ENCODE results near the gene USP31. TPM values are rescaled to one million over a fixed set of nuclear protein-coding genes. Genes with fewer than 3 reads are reported as not detected.

The USP31 gene
- total RNA-seq, 1 experiment from 2014 or later = 3.5 TPM

- Histone ChIP-seq H3K36me3 (ENCODE audit: insufficient read depth, low read length) (no peaks in the 10 kb centered on the region), H3K79me2 (ENCODE audit: low read length) (no peaks in the 10 kb centered on the region), H3K4me3 (ENCODE audit: low read length) (no peak overlapping the region), H4K20me1 (ENCODE audit: insufficient read depth, low read depth, low read length) (peaks cover 66% of the 10 kb centered on the region), H3K27ac (ENCODE audit: low read length) (no peak overlapping the region), H3K9ac (ENCODE audit: low read length) (no peak overlapping the region), H3K27me3 (ENCODE audit: low read length) (no peaks in the 10 kb centered on the region), H3K9me3 (ENCODE audit: low read length) (no peaks in the 10 kb centered on the region), H2AFZ (ENCODE audit: low read length) (no peak overlapping the region), H3K4me1 (ENCODE audit: low read length) (no peaks in the 10 kb centered on the region), H3K9me2 (replicated peaks; ENCODE audit: insufficient read depth, low read length) (no peaks in the 10 kb centered on the region), H3K4me2 (ENCODE audit: low read depth, low read length, poor library complexity, severe bottlenecking) (no peak overlapping the region)
- DNase-seq = peak; percentile 27
These were observed 24.0 kb downstream of the USP31 start for GRCh38 chr16:23125277-23125676.

DNA sequence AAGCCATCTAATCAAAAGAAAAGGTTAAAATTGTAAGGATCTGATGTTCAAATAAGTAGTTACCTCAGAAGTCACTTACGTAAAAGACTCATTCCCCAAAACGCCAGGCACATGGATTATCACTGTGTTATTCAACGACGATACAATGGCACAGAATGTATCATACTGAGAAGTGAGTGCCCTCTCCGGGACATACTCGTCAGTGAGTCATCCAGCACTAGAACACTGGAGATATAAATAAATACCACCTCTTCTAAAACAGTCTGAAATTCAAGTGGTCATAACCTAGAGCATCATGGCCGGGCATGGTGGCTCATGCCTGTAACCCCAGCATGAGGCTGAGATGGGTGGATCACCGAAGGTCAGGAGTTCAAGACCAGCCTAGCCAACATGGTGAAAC is 24.9 kb downstream of the USP31 start:
- DNase-seq = peak; percentile 21
- no peak overlapping the region for H3K4me2 ChIP-seq (ENCODE audit: low read depth, low read length, poor library complexity, severe bottlenecking)
- no peak overlapping the region for H3K27ac ChIP-seq (ENCODE audit: low read length)
- no peak overlapping the region for H2AFZ ChIP-seq (ENCODE audit: low read length)
- no peaks in the 10 kb centered on the region for H3K79me2 ChIP-seq (ENCODE audit: low read length)
- H3K27me3 ChIP-seq (ENCODE audit: low read length) = no peaks in the 10 kb centered on the region
- H3K36me3 ChIP-seq (ENCODE audit: insufficient read depth, low read length) = no peaks in the 10 kb centered on the region
- no peaks in the 10 kb centered on the region for H3K9me2 ChIP-seq (replicated peaks; ENCODE audit: insufficient read depth, low read length)
- H3K9me3 ChIP-seq (ENCODE audit: low read length) = no peaks in the 10 kb centered on the region
- H3K4me3 ChIP-seq (ENCODE audit: low read length) = no peak overlapping the region
- peaks cover 67% of the 10 kb centered on the region for H4K20me1 ChIP-seq (ENCODE audit: insufficient read depth, low read depth, low read length)
- H3K9ac ChIP-seq (ENCODE audit: low read length) = no peak overlapping the region
- H3K4me1 ChIP-seq (ENCODE audit: low read length) = no peaks in the 10 kb centered on the region

GRCh38 chr16:23122144-23122543 is 27.1 kb downstream of the USP31 start:
- Histone ChIP-seq H3K4me1 (ENCODE audit: low read length) (no peaks in the 10 kb centered on the region), H3K9me3 (ENCODE audit: low read length) (no peaks in the 10 kb centered on the region), H3K9me2 (replicated peaks; ENCODE audit: insufficient read depth, low read length) (no peaks in the 10 kb centered on the region), H2AFZ (ENCODE audit: low read length) (no peak overlapping the region), H3K9ac (ENCODE audit: low read length) (no peak overlapping the region), H3K4me3 (ENCODE audit: low read length) (no peak overlapping the region), H3K27ac (ENCODE audit: low read length) (no peak overlapping the region), H3K4me2 (ENCODE audit: low read depth, low read length, poor library complexity, severe bottlenecking) (no peak overlapping the region), H3K79me2 (ENCODE audit: low read length) (no peaks in the 10 kb centered on the region), H3K36me3 (ENCODE audit: insufficient read depth, low read length) (no peaks in the 10 kb centered on the region), H4K20me1 (ENCODE audit: insufficient read depth, low read depth, low read length) (peaks cover 52% of the 10 kb centered on the region), H3K27me3 (ENCODE audit: low read length) (no peaks in the 10 kb centered on the region)
- no peak for DNase-seq

- Histone ChIP-seq H2AFZ (ENCODE audit: low read length) (no peak overlapping the region), H3K79me2 (ENCODE audit: low read length) (no peaks in the 10 kb centered on the region), H3K9me3 (ENCODE audit: low read length) (no peaks in the 10 kb centered on the region), H3K4me3 (ENCODE audit: low read length) (no peak overlapping the region), H3K36me3 (ENCODE audit: insufficient read depth, low read length) (no peaks in the 10 kb centered on the region), H3K9ac (ENCODE audit: low read length) (no peak overlapping the region), H3K9me2 (replicated peaks; ENCODE audit: insufficient read depth, low read length) (no peaks in the 10 kb centered on the region), H3K27me3 (ENCODE audit: low read length) (no peaks in the 10 kb centered on the region), H3K4me2 (ENCODE audit: low read depth, low read length, poor library complexity, severe bottlenecking) (no peak overlapping the region), H3K4me1 (ENCODE audit: low read length) (no peaks in the 10 kb centered on the region), H3K27ac (ENCODE audit: low read length) (no peak overlapping the region), H4K20me1 (ENCODE audit: insufficient read depth, low read depth, low read length) (peaks cover 55% of the 10 kb centered on the region)
- no peak for DNase-seq
These were observed 28.2 kb downstream of the USP31 start for GRCh38 chr16:23121024-23121423.

DNA sequence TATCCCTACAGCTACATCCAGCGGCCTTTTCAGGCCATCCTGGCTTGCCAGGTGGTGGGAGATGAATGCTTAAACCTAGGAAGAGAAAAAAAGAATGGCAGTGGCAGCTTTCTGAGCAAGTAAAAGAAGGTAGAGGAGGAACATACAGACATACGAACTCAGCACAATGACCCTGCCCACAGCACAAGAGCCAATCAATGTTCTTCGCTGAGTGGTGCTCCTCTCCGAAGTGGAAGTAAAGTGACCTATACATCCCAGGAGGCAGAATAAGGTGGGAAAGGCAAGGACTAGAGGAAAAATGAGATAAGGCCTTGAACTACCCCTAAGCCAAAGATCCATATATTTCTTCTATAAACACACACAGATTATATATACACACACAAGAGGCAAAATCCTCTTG is 28.7 kb downstream of the USP31 start:
- Histone ChIP-seq H3K4me3 (ENCODE audit: low read length) (no peak overlapping the region), H3K27ac (ENCODE audit: low read length) (no peak overlapping the region), H3K4me2 (ENCODE audit: low read depth, low read length, poor library complexity, severe bottlenecking) (no peak overlapping the region), H4K20me1 (ENCODE audit: insufficient read depth, low read depth, low read length) (peaks cover 50% of the 10 kb centered on the region), H2AFZ (ENCODE audit: low read length) (no peak overlapping the region), H3K4me1 (ENCODE audit: low read length) (no peaks in the 10 kb centered on the region), H3K9me3 (ENCODE audit: low read length) (no peaks in the 10 kb centered on the region), H3K27me3 (ENCODE audit: low read length) (no peaks in the 10 kb centered on the region), H3K79me2 (ENCODE audit: low read length) (no peaks in the 10 kb centered on the region), H3K9ac (ENCODE audit: low read length) (no peak overlapping the region), H3K36me3 (ENCODE audit: insufficient read depth, low read length) (no peaks in the 10 kb centered on the region), H3K9me2 (replicated peaks; ENCODE audit: insufficient read depth, low read length) (no peaks in the 10 kb centered on the region)
- DNase-seq = no peak

DNA sequence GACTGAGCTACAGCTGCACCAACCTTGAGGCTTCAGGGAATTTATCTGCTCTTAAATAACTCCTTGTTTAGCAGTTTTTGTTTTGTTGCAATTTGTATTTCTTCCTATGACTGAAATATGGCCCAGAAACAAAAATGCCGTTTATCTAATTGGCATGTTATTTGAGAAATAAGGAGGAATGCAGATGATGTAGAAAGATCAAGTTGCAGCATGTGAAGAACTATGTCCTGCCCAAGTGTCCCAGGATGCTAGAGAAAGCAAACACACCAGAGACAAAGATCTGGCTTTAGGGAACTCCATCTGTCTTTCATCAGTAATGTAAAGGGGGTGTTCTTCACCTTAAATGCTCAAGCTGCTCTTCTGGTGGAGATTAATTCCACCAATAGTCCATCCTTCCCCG is 29.7 kb downstream of the USP31 start:
- H4K20me1 ChIP-seq (ENCODE audit: insufficient read depth, low read depth, low read length) = peaks cover 48% of the 10 kb centered on the region
- H2AFZ ChIP-seq (ENCODE audit: low read length) = no peak overlapping the region
- H3K9me2 ChIP-seq (replicated peaks; ENCODE audit: insufficient read depth, low read length) = no peaks in the 10 kb centered on the region
- no peak overlapping the region for H3K27ac ChIP-seq (ENCODE audit: low read length)
- H3K9ac ChIP-seq (ENCODE audit: low read length) = no peak overlapping the region
- H3K79me2 ChIP-seq (ENCODE audit: low read length) = no peaks in the 10 kb centered on the region
- no peaks in the 10 kb centered on the region for H3K36me3 ChIP-seq (ENCODE audit: insufficient read depth, low read length)
- H3K4me3 ChIP-seq (ENCODE audit: low read length) = no peak overlapping the region
- H3K9me3 ChIP-seq (ENCODE audit: low read length) = no peaks in the 10 kb centered on the region
- no peak overlapping the region for H3K4me2 ChIP-seq (ENCODE audit: low read depth, low read length, poor library complexity, severe bottlenecking)
- no peak for DNase-seq
- H3K27me3 ChIP-seq (ENCODE audit: low read length) = no peaks in the 10 kb centered on the region
- no peaks in the 10 kb centered on the region for H3K4me1 ChIP-seq (ENCODE audit: low read length)

DNA sequence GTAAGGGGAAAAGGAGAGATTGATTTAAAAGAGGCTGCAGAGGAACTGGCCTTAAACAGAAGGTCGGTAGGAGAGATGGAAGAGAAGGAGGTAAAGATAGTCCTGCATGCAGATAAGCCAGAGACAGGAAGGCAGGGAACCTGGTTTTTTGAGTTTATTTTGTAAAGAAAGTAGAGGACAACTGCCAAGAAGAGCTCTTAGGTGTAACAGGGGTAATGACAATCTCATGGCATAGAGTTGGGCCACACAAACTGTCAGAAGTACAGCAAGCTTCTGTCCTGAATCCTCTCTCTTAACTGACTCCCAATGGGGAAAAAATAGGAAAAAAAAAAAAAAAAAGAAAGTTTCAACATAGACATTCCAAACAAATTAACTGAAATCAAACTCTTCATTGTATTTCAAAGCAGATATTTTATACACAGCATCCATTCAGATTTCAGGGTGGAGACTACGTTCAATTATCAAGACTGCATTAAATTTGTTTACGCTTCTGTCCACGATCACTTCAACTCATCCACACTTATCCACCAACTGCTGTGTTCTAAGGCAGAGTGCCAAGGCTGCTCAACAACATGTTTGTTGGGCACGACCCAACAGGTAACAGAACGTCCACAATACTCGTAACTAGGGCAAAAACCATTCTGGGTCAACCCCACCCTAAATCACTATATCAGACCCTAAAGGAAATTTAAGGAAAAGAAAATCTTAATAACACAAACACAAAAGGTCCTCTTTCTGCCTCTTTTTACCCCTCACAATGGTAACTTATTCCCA is 34.9 kb downstream of the USP31 start:
- H3K9ac ChIP-seq (ENCODE audit: low read length) = no peak overlapping the region
- DNase-seq = no peak
- no peak overlapping the region for H2AFZ ChIP-seq (ENCODE audit: low read length)
- no peaks in the 10 kb centered on the region for H3K36me3 ChIP-seq (ENCODE audit: insufficient read depth, low read length)
- H3K9me2 ChIP-seq (replicated peaks; ENCODE audit: insufficient read depth, low read length) = no peaks in the 10 kb centered on the region
- no peaks in the 10 kb centered on the region for H3K4me1 ChIP-seq (ENCODE audit: low read length)
- H3K27ac ChIP-seq (ENCODE audit: low read length) = no peak overlapping the region
- no peaks in the 10 kb centered on the region for H3K27me3 ChIP-seq (ENCODE audit: low read length)
- no peak overlapping the region for H3K4me3 ChIP-seq (ENCODE audit: low read length)
- no peaks in the 10 kb centered on the region for H3K79me2 ChIP-seq (ENCODE audit: low read length)
- no peaks in the 10 kb centered on the region for H3K9me3 ChIP-seq (ENCODE audit: low read length)
- peaks cover 25% of the 10 kb centered on the region for H4K20me1 ChIP-seq (ENCODE audit: insufficient read depth, low read depth, low read length)
- no peak overlapping the region for H3K4me2 ChIP-seq (ENCODE audit: low read depth, low read length, poor library complexity, severe bottlenecking)

GRCh38 chr16:23113185-23113584 is 36.1 kb downstream of the USP31 start:
- H2AFZ ChIP-seq (ENCODE audit: low read length) = no peak overlapping the region
- no peak for DNase-seq
- H3K4me1 ChIP-seq (ENCODE audit: low read length) = no peaks in the 10 kb centered on the region
- H3K36me3 ChIP-seq (ENCODE audit: insufficient read depth, low read length) = no peaks in the 10 kb centered on the region
- no peaks in the 10 kb centered on the region for H3K9me3 ChIP-seq (ENCODE audit: low read length)
- H3K27ac ChIP-seq (ENCODE audit: low read length) = no peak overlapping the region
- peaks cover 24% of the 10 kb centered on the region for H4K20me1 ChIP-seq (ENCODE audit: insufficient read depth, low read depth, low read length)
- H3K9me2 ChIP-seq (replicated peaks; ENCODE audit: insufficient read depth, low read length) = no peaks in the 10 kb centered on the region
- no peak overlapping the region for H3K4me3 ChIP-seq (ENCODE audit: low read length)
- no peaks in the 10 kb centered on the region for H3K27me3 ChIP-seq (ENCODE audit: low read length)
- H3K4me2 ChIP-seq (ENCODE audit: low read depth, low read length, poor library complexity, severe bottlenecking) = no peak overlapping the region
- no peaks in the 10 kb centered on the region for H3K79me2 ChIP-seq (ENCODE audit: low read length)
- no peak overlapping the region for H3K9ac ChIP-seq (ENCODE audit: low read length)

All from Karpas-422 (cell line).